ENCODE data around the gene CACNG5. TPM values are rescaled to one million over a fixed set of nuclear protein-coding genes. Genes with fewer than 3 reads are reported as not detected.
A peak's percentile ranks its signal among the peaks of the same experiment; 100 is the strongest.

The CACNG5 gene
- not detected for total RNA-seq (ENCODE audit: unreplicated experiment)
- long read RNA-seq = 0 reads

- H3K9me3 Mint-ChIP-seq (ENCODE audit: unreplicated experiment) = no peaks in the 10 kb centered on the region
- no peak within 1 kb of the TSS for H3K4me3 Mint-ChIP-seq (ENCODE audit: unreplicated experiment)
- H3K4me1 Mint-ChIP-seq (ENCODE audit: unreplicated experiment) = peaks cover 3% of the 10 kb centered on the region
These were observed at the start of gene CACNG5 for GRCh38 chr17:66834919-66835454. Gene CACNG5, plus strand, starts transcription at chr17:66835117. Its CDS starts 42,216 bp downstream, at chr17:66877333.

GRCh38 chr17:66786107-66786506 lies 48.8 kb upstream of the CACNG5 start:
- Mint-ChIP-seq H3K4me3 (ENCODE audit: unreplicated experiment) (no peak overlapping the region), H3K4me1 (ENCODE audit: unreplicated experiment) (peaks cover 10% of the 10 kb centered on the region)

More at GRCh38 chr17:66834919-66835454, at the start of gene CACNG5:
- peaks cover 7% of the 10 kb centered on the region for H3K36me3 Mint-ChIP-seq (ENCODE audit: low read depth, unreplicated experiment)
- H3K27me3 Mint-ChIP-seq (ENCODE audit: unreplicated experiment) = peaks cover 20% of the 10 kb centered on the region
- DNase-seq (ENCODE audit: low spot score) = peak; percentile 30
- no peak for TF ChIP-seq CTCF (IDR thresholded peaks at IDR 0.05; ENCODE audit: unreplicated experiment)
- no peak within 1 kb of the TSS for H3K27ac Mint-ChIP-seq (ENCODE audit: unreplicated experiment)

GRCh38 chr17:66787914-66788313 lies 47.0 kb upstream of the CACNG5 start:
- DNase-seq (ENCODE audit: low spot score) = no peak
- no peak overlapping the region for H3K4me3 Mint-ChIP-seq (ENCODE audit: unreplicated experiment)
- peaks cover 2% of the 10 kb centered on the region for H3K27me3 Mint-ChIP-seq (ENCODE audit: unreplicated experiment)
- no peak for TF ChIP-seq CTCF (IDR thresholded peaks at IDR 0.05; ENCODE audit: unreplicated experiment)
- no peak overlapping the region for H3K27ac Mint-ChIP-seq (ENCODE audit: unreplicated experiment)
- peaks cover 15% of the 10 kb centered on the region for H3K4me1 Mint-ChIP-seq (ENCODE audit: unreplicated experiment)
- no peaks in the 10 kb centered on the region for H3K9me3 Mint-ChIP-seq (ENCODE audit: unreplicated experiment)
- no peaks in the 10 kb centered on the region for H3K36me3 Mint-ChIP-seq (ENCODE audit: low read depth, unreplicated experiment)

More at GRCh38 chr17:66786107-66786506, 48.8 kb upstream of the CACNG5 start:
- Mint-ChIP-seq H3K9me3 (ENCODE audit: unreplicated experiment) (no peaks in the 10 kb centered on the region), H3K27ac (ENCODE audit: unreplicated experiment) (no peak overlapping the region), H3K36me3 (ENCODE audit: low read depth, unreplicated experiment) (no peaks in the 10 kb centered on the region), H3K27me3 (ENCODE audit: unreplicated experiment) (peaks cover 2% of the 10 kb centered on the region)
- no peak for DNase-seq (ENCODE audit: low spot score)
- no peak for TF ChIP-seq CTCF (IDR thresholded peaks at IDR 0.05; ENCODE audit: unreplicated experiment)

GRCh38 chr17:66789093-66789492 lies 45.8 kb upstream of the CACNG5 start:
- TF ChIP-seq CTCF (IDR thresholded peaks at IDR 0.05; ENCODE audit: unreplicated experiment) = no peak
- H3K4me3 Mint-ChIP-seq (ENCODE audit: unreplicated experiment) = no peak overlapping the region
- peaks cover 15% of the 10 kb centered on the region for H3K4me1 Mint-ChIP-seq (ENCODE audit: unreplicated experiment)
- no peaks in the 10 kb centered on the region for H3K27me3 Mint-ChIP-seq (ENCODE audit: unreplicated experiment)
- no peak for DNase-seq (ENCODE audit: low spot score)
- no peaks in the 10 kb centered on the region for H3K9me3 Mint-ChIP-seq (ENCODE audit: unreplicated experiment)
- no peak overlapping the region for H3K27ac Mint-ChIP-seq (ENCODE audit: unreplicated experiment)
- H3K36me3 Mint-ChIP-seq (ENCODE audit: low read depth, unreplicated experiment) = no peaks in the 10 kb centered on the region

GRCh38 chr17:66789961-66790437 lies 44.9 kb upstream of the CACNG5 start:
- no peaks in the 10 kb centered on the region for H3K9me3 Mint-ChIP-seq (ENCODE audit: unreplicated experiment)
- no peak for TF ChIP-seq CTCF (IDR thresholded peaks at IDR 0.05; ENCODE audit: unreplicated experiment)
- H3K4me3 Mint-ChIP-seq (ENCODE audit: unreplicated experiment) = no peak overlapping the region
- H3K36me3 Mint-ChIP-seq (ENCODE audit: low read depth, unreplicated experiment) = no peaks in the 10 kb centered on the region
- no peaks in the 10 kb centered on the region for H3K27me3 Mint-ChIP-seq (ENCODE audit: unreplicated experiment)
- H3K27ac Mint-ChIP-seq (ENCODE audit: unreplicated experiment) = no peak overlapping the region
- no peak for DNase-seq (ENCODE audit: low spot score)
- peaks cover 15% of the 10 kb centered on the region for H3K4me1 Mint-ChIP-seq (ENCODE audit: unreplicated experiment)

Data from endothelial cell (in vitro differentiated cells).